Central memory CD4-positive, alpha-beta T cell (primary cell): ENCODE measurements around the gene SIGLEC1.

Source experiments
- DNase-seq: peaks from one replicate; pipeline ENCODE4 v3.0.0; 2022

SIGLEC1 gene

DNA sequence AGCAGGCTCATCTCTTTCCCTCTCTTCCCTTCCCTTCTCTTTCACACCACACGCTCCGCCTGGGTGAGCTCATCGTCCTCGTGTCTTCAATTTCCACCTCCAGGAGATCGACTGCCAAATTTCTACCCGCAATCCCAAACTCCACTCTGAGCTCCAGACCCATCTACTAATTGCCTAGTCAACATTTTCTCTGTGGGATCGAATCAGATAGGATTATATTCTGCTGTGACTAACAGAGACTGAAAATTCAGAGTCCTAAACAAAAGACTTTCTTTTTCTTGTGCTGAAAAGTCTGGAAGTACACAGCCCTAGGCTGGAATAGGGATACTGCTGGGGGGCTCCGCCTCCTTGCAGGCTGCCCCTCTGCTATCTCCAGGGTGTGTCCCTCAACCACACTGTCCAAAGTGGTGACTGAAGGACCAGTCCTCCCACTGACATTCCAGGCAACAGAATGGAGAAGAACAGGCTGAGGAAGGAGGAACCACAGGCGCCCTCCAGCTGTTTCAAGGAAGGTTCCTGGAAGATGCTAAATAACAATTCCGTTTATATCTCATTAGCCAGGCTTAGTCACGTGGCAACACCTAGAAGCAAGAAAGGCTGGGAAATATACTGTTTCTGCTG is 15.1 kb upstream of the SIGLEC1 start:
- DNase-seq: no peak

DNA sequence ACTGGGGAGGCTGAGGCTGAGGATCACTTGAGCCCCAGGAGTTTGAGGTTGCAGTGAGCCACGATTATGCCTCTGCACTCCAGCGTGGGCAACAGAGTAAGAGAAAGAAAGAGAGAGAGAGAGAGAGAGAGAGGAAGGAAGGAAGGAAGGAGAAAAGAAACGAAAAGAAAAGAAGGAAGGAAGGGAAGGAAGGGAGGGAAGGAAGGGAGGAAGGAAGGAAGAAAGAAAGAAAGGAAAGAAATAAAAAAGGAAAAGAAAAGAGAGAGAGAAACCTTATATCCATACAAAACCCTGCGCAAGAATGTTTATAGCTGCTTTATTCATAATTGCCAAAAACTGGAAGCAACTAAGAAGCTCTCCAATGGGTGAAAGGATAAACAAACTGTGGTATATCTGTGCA is 12.0 kb upstream of the SIGLEC1 start:
- DNase-seq: no peak

DNA sequence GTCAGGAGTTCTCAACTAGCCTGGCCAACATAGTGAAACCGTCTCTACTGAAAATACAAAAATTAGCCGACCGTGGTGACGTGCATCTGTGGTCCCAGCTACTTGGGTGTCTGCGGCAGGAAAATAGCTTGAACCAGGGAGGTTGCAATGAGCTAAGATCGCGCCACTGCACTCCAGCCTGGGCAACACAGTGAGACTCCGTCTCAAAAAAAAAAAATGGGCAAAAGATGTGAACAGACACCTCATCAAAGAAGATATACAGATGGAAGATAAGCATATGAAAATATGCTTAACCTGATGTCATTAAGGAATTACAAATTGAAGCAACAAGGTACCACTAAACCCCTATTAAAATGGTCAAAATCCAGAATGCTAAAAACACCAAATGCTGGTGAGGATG is 10.9 kb upstream of the SIGLEC1 start:
- DNase-seq: no peak

DNA sequence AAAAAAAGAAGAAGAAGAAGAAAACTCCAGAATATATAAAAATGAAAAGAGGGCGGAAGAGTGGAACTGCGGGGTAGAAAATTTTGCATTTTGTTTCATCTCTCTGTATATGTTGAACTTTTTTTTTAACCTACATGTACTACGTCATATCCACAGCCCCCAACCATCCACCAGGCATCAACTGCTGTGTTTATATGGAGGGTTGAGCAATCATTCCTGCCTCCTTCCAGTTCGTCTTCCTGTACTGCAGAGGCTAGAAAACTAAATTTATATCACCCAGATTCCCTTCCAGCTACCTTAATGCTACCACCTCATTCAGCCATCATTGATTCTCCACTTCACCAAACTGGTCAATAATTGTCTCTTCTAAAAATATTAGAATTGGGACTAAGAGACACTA is 9.5 kb upstream of the SIGLEC1 start:
- no peak for DNase-seq

DNA sequence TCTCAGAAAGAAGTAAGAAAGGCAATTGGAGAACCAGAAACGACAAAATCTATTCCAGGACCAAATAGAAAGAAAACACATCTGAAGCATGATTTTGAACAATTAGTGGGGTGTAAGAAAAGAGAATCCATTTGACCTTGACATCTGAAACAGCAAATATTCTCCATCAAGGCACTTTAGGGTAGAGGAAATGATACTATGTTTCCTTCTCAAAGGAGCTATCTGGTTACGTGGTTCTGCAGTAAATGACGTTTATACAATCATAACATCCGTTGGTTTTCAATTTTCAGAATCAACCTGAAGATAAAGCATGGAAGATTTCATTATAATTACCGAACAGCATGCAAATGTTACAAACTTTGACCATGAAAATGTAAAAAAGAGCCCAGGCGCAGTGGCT is 8.2 kb upstream of the SIGLEC1 start:
- DNase-seq: no peak

DNA sequence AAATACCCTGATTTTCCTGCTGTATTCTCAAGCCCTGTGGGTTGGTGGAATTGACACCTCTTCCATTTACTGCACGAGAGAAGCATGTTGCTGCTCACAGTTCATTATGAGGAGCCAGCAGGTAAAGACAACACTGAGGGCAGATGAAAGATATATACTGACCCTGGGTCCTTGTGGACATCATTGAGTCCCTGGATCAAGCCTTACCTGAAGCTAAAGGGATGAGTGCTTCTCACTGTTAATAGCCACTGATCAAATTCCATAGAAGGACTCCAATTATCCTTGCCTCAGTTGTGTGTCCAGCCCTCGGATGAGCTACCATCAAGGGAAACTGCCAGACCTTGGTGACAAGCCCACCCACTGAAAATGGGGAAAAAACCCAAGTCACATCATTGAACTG is 7.7 kb upstream of the SIGLEC1 start:
- DNase-seq: no peak

DNA sequence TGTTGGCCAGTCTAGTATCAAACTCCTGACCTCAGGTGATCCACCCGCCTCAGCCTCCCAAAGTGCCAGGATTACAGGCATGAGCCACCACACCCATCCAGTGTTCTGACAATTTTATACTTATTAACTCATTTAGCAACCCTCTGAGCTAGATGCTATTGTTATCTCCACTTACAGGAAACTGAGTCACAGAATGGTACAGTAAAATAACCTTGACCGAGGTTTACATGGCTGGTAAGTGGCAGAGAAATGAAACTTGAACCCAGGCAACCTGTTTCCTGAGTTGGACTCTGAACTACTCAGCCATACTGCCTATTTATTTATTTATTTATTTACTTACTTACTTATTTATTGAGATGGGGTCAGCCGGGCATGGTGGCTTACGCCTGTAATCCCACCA is 6.6 kb upstream of the SIGLEC1 start:
- DNase-seq: no peak

DNA sequence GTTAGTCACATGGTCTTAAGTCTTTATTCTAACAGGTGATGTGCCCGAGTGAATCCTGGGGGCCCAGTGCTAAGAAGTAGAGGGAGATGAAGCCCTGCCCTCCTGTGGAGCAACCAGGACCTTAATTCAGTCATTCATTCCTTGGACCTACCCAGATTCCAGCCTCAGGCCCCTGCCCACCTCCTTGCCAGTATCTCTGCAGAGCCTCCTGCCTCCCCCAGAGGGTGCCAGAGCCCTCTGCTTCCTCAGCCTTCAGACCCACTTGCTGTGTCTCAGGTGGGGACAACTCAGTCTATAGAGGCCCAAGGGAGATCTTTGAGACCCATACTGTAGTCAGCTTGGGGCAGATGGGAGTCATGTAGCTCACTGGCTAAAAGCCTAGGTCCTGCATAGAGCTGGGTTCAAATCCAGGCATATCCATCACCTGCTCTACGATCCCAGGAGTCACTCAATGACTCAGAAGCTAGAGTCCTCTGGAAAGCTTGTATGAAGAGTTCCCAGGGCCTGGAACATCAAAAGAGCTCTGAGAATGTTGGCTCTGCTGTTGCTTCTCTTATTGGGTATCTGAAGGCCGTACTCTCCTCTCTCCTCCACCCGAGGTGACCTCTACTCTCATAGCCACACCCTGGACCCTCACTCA is 3.9 kb upstream of the SIGLEC1 start:
- no peak for DNase-seq

DNA sequence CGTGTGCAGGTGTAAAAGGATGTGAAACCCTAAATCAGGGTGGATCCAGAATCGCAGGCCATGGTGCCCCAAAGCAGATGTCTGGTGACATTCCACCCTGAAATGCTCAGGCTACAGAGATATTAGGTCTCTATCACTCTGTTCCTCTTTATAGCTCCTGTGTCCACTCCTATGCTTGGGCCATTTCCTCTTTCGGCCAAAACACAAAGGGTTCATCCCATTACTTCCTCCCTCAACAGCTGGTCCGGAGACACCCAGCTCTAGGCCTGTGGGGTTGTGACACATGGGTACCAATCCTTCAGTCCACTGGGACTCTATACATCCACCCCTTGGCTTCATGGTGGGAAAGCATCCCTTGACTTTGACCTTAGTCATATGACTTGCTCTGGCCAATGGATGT is 1.7 kb upstream of the SIGLEC1 start:
- DNase-seq: no peak

DNA sequence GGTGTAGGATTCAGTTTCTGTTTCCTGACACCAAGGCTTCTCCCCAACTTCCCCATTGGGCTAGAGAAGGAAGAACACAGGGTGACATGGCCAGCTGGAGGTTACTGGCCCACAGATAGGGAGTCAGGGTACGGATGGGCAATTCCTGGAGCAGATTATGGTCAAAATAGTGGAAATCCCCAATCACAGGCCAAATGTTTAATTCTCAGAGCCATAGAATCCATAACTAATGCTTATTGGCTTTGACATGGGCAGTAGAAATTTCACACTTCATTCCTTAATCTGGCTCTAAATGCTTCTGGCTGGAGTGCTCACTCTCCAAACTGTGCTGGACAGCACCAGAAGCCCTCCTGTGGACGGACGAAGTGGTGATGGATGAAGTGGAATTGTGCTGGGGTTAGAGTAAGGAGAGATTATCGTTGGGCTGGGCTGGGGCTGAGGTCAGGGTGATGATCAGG is 887 bp downstream of the SIGLEC1 start:
- no peak for DNase-seq

DNA sequence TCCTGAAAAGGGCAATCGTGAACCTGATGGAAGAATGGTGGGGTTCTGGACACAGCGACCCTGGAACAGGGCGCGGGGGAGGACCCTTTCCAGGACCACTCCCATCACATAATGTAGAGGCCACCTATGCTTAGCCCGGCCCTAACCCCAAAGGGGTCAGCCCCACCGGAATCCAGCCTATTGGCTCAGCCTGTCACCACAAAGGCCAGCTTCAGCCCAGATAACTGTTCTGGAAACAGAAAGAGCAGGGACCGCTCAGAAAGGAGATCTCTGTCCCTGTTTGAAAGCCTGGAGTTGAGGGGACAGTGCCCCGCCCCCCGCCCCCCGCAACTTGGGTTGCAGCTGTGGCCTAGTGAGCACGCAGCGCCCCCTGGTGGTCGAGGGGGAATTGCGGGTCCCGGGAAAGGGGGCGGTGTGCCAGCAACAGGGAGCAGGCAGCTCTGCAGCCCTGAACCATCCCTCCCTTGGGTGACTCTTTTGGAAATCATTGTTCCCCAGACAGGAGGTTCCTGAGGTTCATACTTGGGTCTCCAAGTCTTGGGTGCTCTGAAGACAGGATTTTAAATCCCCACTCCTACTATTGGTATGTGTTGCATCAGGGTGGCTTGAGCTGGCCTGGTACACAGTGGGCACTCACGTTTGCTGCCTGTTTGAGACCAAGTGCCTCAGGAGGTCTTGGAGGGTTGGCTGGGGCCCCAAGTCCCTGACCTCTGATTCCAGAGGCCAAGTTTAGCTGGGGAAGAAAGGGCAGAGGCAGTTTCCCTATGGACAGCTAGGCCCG is 1.5 kb downstream of the SIGLEC1 start:
- DNase-seq: peak; percentile 47

DNA sequence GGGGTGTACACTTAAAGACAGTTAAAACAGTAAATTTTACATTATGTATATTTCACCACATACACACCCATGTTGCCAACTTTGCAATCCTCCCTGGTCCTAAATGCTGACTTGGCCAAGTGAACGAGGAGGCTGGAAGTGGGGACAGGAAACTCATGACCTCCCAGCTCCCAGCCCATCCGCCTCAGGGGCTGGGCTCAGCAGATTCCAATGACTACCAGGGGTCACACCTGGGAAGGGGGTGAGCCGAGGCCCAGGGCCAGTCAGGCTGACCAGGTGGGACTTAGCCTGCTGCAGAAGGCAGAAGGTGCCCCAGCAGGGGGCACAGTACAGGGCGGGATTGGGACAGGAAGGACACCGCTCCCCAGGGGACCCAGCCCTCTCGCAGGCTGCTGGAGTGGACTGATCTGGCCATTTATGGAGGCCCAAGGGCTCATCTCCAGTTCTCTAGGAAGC is 2.4 kb downstream of the SIGLEC1 start:
- DNase-seq: no peak

DNA sequence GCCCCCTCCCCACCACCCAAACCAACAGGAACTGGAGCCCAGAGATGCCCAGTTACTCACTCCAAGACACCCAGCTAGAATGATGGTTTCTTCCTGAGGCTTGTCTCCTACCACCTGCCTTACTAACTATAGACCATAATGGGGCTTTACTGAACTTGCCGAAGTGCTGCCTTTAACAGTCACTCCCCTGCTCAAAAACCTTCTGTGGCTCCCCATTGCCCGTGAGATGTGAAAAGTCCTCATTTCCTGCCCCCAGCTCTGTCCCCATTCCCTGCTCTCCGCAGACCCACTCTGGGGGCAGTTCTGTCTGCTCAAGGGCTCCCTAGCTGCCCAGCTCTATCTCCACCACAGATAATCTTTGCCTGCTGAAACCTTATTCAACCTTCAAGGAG is 4.9 kb downstream of the SIGLEC1 start:
- DNase-seq: no peak

DNA sequence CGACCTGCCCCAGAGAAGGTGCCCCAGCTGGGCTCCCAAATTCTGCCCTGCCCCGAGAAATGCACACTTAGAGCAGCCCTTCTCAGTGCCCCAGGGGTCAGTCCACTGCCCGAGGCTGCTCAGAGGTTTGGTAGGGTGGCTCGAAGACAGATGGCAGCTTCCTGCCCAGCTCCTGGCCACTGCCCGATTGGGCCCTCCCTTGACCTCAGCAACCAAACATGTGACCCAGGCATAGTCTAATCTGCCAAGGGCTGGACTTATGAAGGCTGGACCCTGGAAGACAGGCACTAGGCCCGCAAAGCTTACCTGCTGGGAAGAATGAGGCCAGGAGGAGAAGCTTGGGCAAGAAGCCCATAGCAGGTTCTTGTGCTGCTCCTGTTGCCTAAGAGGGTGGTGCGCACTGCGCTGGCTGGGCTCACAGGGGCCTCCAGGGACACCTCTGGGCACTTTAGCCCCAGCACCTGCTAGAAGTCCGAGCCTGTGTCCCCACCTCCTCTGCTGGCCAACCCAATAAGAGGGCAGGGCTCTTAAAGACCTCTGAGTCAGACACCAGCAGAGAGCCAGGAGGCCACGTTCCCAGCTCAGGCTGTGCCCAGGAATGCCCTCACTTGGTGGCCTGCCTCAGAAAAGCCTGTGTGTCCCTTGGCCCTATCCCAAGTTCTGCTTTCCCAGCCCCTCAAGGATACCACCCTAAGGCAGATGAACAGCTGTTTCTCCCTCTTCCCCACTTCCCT is 5.5 kb downstream of the SIGLEC1 start:
- DNase-seq: no peak

DNA sequence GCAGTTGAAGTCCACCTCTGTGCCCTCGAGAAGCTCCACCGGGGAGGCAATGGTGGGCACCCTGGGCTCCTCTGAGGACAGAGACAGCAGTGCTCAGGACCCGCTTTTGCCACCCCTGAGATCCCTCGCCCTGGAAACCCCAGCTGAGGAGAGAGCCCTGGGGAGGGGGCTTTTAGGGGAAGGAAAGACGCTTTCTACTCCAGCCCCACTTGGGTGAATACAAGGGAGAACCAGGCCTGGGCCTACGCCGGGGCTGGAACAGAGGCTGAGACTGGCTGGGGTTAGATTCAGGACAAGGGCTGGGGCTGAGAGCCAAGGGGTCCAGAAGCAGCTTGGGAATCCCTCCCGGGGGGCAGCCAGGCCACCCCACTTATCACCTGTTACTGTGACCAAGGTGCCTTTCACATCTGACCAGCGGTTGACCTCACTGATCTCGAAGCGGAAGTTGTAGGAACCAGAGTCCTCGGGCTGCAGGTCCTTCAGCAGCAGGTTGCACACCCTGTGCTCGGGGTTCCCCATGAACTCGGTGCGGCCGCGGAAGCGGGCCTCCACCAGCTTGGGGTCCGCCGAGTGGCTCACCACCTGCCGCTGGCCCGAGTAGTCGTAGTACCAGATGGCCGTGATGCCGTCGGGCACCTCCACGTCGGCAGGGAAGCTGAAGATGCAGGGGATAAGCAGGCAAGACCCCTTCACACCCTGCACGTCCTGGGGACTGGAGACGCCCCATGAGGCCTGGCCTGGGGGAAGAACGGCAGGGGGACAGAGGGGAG is 6.2 kb downstream of the SIGLEC1 start:
- no peak for DNase-seq

DNA sequence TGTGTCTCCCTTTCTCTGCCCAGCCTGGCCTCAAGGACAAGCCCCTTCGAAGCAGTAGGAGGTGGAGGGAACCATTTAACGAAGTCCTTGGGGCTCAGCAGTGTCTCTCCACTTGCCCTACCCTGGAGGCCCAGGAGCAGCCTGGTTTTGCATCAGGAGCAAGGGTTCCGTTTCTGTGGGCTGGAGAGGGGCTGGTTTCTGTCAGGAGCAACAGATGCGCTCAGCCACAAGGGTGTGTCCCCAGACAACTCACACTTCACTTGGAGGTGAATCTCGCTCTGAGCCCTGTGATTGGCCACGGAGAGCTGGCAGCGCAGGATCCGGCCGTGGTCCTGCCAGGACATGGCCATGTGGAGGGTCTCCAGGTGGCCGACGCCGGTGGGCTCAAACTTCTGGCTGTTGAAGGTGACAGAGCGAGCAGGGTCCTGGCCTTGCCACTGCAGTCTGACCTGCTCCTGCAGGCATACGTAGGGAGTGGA is 6.9 kb downstream of the SIGLEC1 start:
- no peak for DNase-seq

DNA sequence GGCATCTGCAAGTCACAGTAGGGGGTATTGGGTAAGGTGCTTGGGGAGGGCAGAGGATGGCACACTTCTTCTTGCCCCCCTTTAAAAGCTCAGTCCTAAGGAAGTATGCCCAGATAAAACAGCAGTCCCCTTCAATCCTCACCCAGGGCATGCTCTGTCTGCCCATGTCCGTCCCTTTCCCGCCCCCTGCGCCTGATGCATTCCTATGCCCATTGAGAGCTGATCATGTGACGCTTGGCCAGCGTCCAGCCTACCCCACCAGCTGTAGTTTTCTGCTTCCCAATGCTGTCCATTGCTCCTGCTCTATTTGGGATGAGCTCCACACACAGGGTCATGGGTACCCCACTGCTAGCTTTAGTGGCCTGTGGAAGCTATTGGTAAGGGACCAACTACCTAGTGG is 8.3 kb downstream of the SIGLEC1 start:
- no peak for DNase-seq

DNA sequence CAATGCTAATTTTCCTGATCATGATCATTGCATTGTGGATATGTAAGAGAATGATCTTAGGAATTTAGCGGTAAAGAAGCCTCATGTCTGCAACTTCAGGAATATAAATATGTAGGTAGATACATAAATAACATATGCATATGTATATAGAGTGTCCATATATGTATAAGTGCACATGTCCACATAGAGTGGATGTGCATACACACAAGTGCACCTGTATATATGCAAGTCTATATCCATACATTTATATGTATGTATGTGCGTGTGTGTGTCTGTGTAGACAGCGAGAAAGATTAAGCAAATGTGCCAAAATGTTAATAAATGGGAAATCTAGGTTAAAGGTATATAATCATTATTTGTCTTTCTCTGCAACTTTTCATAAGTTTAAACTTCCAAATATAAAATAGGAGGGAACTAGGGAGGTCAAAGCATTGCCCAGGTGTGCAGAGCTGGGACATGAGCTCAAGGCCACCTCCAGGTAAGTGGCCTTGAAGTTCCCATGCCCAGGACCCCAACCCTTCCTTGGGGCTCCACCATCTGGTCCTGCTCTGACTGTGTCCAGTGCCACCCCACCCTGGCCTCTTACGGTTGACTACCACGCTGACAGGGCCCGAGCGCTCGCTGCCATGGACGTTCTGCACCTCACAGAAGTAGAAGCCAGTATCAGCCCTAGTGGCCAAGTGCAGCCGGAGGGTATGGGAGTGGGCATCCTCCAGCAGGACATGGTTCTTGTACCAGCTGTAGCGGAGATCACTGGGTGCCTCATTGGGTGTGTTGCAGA is 9.6 kb downstream of the SIGLEC1 start:
- no peak for DNase-seq

DNA sequence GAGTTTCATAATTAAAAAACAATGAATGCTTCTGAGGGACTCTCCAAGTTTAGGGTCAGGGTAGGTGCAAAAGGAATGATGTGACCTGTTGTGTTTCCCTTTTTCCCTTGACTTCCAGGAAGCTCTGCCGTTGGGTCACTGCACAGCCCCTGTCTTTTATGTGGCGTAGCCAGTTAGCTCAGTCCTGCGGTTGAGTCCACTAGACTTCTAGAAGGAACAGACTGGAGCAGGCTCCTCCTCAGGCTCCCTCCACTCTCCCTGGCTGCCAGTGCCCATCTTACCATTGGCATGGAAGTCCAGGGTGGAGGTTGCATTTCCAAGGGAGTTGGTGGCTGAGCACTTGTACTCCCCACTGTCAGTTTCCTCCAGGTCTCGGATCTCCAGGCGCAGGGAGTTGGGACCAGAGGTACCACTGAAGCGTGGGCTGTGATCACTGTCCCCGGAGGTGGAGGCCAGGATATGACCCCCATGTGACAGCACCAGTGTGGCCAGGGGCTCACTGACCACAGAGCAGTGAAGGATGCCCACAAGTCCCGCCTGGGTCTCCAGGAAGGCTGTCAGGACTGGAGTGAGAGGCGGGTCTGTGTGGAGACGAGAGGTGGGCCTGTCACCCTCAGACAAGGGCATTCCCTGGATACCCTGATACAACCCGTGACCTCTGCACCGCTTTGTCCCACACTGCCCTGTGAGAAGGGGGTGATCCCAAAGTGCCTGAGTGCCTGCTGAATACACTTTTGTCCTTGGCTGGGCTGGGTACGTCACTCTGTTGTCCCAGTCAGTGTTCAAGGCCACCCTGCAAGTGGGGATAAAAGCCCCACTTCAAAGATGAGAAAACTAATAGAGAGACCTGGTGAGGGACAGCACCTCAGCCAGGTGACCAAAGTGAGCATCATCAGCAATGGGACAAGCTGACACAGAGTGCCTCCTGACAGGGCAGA is 11.1 kb downstream of the SIGLEC1 start:
- no peak for DNase-seq

DNA sequence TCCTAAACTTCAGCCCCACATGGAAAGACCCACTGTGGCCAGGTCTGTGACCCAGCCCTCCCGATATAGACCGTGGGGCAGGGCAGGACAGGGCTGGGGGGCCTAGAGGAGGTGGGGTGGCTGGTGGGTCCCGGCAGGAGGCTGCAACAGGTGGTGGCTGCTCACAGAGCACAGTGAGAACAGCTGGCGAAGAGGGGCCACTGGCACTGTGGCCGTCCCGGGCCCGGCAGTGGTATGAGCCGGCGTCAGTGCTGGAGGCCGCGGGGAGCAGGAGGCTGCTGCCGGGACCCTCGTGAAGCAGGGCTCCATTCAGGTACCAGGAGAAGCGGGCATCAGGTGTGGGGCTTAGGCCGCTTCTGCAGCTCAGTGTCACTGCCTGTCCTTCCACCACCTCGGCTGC is 13.4 kb downstream of the SIGLEC1 start:
- no peak for DNase-seq
